ENCODE measurements around the gene TPCN2. TPM values are rescaled to one million over a fixed set of nuclear protein-coding genes. Genes with fewer than 3 reads are reported as not detected.

TPCN2 gene
- total and polyA plus RNA-seq, 9 of the 15 experiments (the other 6 are each of a cell fraction or from before 2014, with no cell fraction given) = 0.66 to 10.2 (median 4.6) TPM

- ChIA-PET CTCF (ENCODE audit: low intra/inter-chr PET ratio) (no interaction called here), POLR2A (no interaction called here)
- Histone ChIP-seq H3K9me3 (replicated peaks; ENCODE audit: control insufficient read depth, insufficient read depth, low read depth, low read length) (0 out of 2 replicates have a peak, but pooled peaks cover 3% of the 10 kb centered on the region), H2AFZ (ENCODE audit: low read depth, low read length) (no peak overlapping the region), H4K20me1 (replicated peaks; ENCODE audit: control insufficient read depth, insufficient read depth, low read length) (peaks cover 3% of the 10 kb centered on the region; the same call in 1 of the 2 replicates), H3K4me3 (no peak overlapping the region), H3K9ac (ENCODE audit: insufficient read depth in 1 of 2, low read depth in 2 of 2, low read length in 2 of 2) (no peak overlapping the region), H3K27ac (ENCODE audit: extremely low read depth, low read depth, low read length) (no peak overlapping the region), H3K79me2 (ENCODE audit: control insufficient read depth, insufficient read depth, low read length) (no peaks in the 10 kb centered on the region), H3K4me2 (ENCODE audit: insufficient read depth, low read length) (no peak overlapping the region), H3K9me1 (ENCODE audit: control insufficient read depth, insufficient read depth, low read length) (no peaks in the 10 kb centered on the region), H3K27me3 (ENCODE audit: control insufficient read depth in 2 of 2, insufficient read depth in 2 of 2, low read length in 2 of 2) (peaks cover 6 to 37% of the 10 kb centered on the region in 2 experiments; a peak in 3 of 5 replicates), H3K36me3 (ENCODE audit: control insufficient read depth, insufficient read depth, low read length) (no peaks in the 10 kb centered on the region), H3K4me1 (replicated peaks in 1 of 2; ENCODE audit: control insufficient read depth in 2 of 2, insufficient read depth in 2 of 2, low read length in 2 of 2) (peaks cover 0 to 24% of the 10 kb centered on the region in 2 experiments; a peak in 2 of 5 replicates)
- BruUV-seq (replicated peaks) = no TSS peak
- ATAC-seq = no peak
- intact Hi-C loops (cut with micrococcal nuclease) (no loop called here), in situ Hi-C loops (cut with MboI) (no loop called here)
- no peak for TF ChIP-seq FOXA1 (IDR thresholded peaks at IDR 0.05; ENCODE audit: borderline replicate concordance)
- peak; percentile 93 for TF ChIP-seq ZNF146 (CRISPR knock-in tag; IDR thresholded peaks at IDR 0.05; ENCODE audit: unreplicated experiment)
- TF ChIP-seq NKRF (IDR thresholded peaks at IDR 0.05; ENCODE audit: borderline replicate concordance) = no peak
- no peak for TF ChIP-seq NFATC3 (IDR thresholded peaks at IDR 0.05)
- TF ChIP-seq ZNF143 (CRISPR knock-in tag; IDR thresholded peaks at IDR 0.05) = no peak
- no peak for TF ChIP-seq GABPA (tag; conservative IDR thresholded peaks at IDR 0.05; ENCODE audit: low read depth)
- TF ChIP-seq DACH1 (IDR thresholded peaks at IDR 0.05; ENCODE audit: partially characterized antibody) = no peak
- 46% methylated on average over 10 of the region's 10 CpGs for WGBS (ENCODE audit: insufficient coverage, low coverage, missing lambda C conversion rate)
- DNase-seq (ENCODE audit: extremely low read depth in 1 of 4, low spot score in 3 of 4) = no peak
- no peak for FAIRE-seq
These were observed 44.4 kb downstream of the TPCN2 start for GRCh38 chr11:69093106-69093505.

Data from K562 (cell line).